Prostate gland (tissue), 2 donors: ENCODE measurements around the gene USP25. TPM values are rescaled to one million over a fixed set of nuclear protein-coding genes. Genes with fewer than 3 reads are reported as not detected.

Experiments used
- DNase-seq: peaks from one replicate; pipeline ENCODE4 v3.0.0-alpha.2; 2019; ENCODE audit warnings: low spot score
- H3K27ac ChIP-seq, 2 donors: fragments of 200-600 bp; sonication (generic); 2 replicates each; pipeline ENCODE4 v1.5.1; 2017 to 2019
- H3K27me3 ChIP-seq: fragments of 200-600 bp; sonication (generic); replicated peaks from 2 replicates; pipeline ENCODE4 v1.5.1; 2019; ENCODE audit not compliant: insufficient read depth
- H3K36me3 ChIP-seq, 2 donors: fragments of 200-600 bp; sonication (generic); 1 replicate in 1 of 2; 2 replicates in 1 of 2; pipeline versions ENCODE4 v1.5.1 to v1.8.1; 2017 to 2019
- H3K4me1 ChIP-seq: fragments of 200-600 bp; sonication (generic); replicated peaks from 2 replicates; pipeline ENCODE4 v1.5.1; 2019
- H3K4me3 ChIP-seq, 2 donors: fragments of 200-600 bp; sonication (generic); 2 replicates each; pipeline ENCODE4 v1.5.1; 2017 to 2019
- H3K9me3 ChIP-seq: fragments of 200-600 bp; sonication (generic); 2 replicates; pipeline ENCODE4 v1.5.1; 2017
- POLR2A ChIP-seq: fragments of 450-650 bp; IDR thresholded peaks from one replicate; pipeline ENCODE4 v1.6.1; 2016; ENCODE audit warnings: antibody characterized with exemption, mild to moderate bottlenecking
- POLR2AphosphoS5 ChIP-seq: sonication (generic); formaldehyde crosslinking; IDR thresholded peaks from one replicate; pipeline ENCODE4 v1.6.1; 2017; ENCODE audit warnings: antibody characterized with exemption
- WGBS: methylation state at CpG from one replicate; pipeline ENCODE4 v1.1.5; 2018; 5-methylcytosine and 5-hydroxymethylcytosine counted together
- intact Hi-C: fragments of 100-400 bp; cut with DNase I; formaldehyde crosslinking; loops from one replicate; pipeline ENCODE4 v1.14.2; 2022
- total RNA-seq, 2 donors: library from RNA; depleted of rRNA; stranded (reverse); fragments of >200 nt; gene quantifications; one replicate each; pipeline ENCODE4 v1.1.0, GENCODE V29; 2016
- TF ChIP-seq, protein P1 (sequence below), 4 experiments: fragments of 200-600 bp in 2 of 4; fragments of 450-650 bp in 2 of 4; sonication (generic) in 2 of 4; IDR thresholded peaks; 1 replicate in 3 of 4; 2 replicates in 1 of 4; pipeline ENCODE4 v1.5.1; 2016 to 2019; ENCODE audit warnings: antibody characterized with exemption in 4 of 4, mild to moderate bottlenecking in 2 of 4, moderate library complexity in 2 of 4

USP25 gene
- total RNA-seq, 2 donors from 2014 or later: 30.4 to 49.3 TPM

DNA sequence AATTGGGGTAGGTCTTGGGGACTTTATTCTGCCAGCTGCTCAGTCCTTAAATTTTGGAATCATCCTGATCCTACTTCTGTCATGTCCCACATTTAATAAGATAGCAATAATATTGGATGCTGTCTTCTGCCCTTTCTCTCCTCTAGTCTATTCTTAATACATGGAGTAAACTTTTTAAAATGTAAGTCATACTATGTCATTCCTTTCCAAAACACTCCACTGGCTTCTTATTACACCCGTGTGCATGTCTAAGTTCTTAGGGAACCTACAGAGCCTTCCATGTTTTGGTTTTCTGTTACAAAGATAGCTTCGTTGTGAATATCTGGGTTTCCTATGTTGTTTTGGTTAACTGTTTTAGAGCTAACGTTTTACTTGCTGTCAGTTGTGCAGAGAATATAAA is 35.1 kb downstream of the USP25 start:
- H3K4me1 ChIP-seq: no peaks in the 10 kb centered on the region
- intact Hi-C loops: no loop called here

DNA sequence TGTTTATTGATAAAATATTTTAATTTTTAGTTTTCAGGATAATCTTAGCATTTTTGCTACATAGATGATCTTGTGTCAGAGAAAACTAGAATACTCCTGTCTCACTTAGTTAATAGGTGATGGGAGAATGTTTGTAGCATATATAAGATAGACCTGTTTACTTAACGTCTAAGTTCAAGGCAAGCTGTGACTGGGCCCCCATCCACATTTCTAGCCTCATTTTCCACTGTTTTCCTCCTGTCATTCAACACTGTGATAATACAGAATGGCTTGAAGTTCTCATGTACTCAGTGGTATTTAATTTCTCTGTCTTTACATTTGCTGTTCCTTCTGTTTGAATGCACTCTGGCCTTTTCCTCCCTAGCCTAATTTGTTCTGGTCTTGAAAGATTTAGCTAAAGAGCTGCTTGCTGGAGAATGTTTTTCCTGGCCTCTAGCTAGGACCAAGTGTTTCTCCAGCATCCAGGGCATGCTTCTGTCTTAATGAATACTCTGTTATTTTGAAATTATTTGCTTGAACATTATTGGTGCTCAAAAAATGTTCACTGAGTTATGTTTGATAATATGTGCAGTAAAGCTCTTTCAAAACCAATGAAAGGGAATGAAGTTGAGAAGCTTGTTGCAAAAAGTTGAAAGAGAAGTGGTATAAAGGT is 37.3 kb downstream of the USP25 start:
- H3K9me3 ChIP-seq: no peaks in the 10 kb centered on the region
- TF ChIP-seq POLR2AphosphoS5 (no peak), POLR2A (no peak)
- TF ChIP-seq, protein P1, sequence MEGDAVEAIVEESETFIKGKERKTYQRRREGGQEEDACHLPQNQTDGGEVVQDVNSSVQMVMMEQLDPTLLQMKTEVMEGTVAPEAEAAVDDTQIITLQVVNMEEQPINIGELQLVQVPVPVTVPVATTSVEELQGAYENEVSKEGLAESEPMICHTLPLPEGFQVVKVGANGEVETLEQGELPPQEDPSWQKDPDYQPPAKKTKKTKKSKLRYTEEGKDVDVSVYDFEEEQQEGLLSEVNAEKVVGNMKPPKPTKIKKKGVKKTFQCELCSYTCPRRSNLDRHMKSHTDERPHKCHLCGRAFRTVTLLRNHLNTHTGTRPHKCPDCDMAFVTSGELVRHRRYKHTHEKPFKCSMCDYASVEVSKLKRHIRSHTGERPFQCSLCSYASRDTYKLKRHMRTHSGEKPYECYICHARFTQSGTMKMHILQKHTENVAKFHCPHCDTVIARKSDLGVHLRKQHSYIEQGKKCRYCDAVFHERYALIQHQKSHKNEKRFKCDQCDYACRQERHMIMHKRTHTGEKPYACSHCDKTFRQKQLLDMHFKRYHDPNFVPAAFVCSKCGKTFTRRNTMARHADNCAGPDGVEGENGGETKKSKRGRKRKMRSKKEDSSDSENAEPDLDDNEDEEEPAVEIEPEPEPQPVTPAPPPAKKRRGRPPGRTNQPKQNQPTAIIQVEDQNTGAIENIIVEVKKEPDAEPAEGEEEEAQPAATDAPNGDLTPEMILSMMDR (IDR thresholded peaks at IDR 0.05): no peak
- no peak overlapping the region for H3K4me3 ChIP-seq
- intact Hi-C loops: no loop called here
- no peaks in the 10 kb centered on the region for H3K36me3 ChIP-seq
- 59% methylated on average over 1 of the region's 1 CpG for WGBS
- DNase-seq: no peak
- H3K4me1 ChIP-seq: no peaks in the 10 kb centered on the region
- no peak overlapping the region for H3K27ac ChIP-seq
- H3K27me3 ChIP-seq: no peaks in the 10 kb centered on the region

More for the DNA sequence above, 35.1 kb downstream of the USP25 start:
- no peak for DNase-seq
- TF ChIP-seq, protein P1 (IDR thresholded peaks at IDR 0.05): no peak
- no peak for TF ChIP-seq POLR2AphosphoS5
- no peak for TF ChIP-seq POLR2A
- 61% methylated on average over 3 of the region's 3 CpGs for WGBS
- Histone ChIP-seq H3K9me3 (no peaks in the 10 kb centered on the region), H3K4me3 (no peak overlapping the region), H3K36me3 (no peaks in the 10 kb centered on the region), H3K27me3 (no peaks in the 10 kb centered on the region), H3K27ac (no peak overlapping the region)

DNA sequence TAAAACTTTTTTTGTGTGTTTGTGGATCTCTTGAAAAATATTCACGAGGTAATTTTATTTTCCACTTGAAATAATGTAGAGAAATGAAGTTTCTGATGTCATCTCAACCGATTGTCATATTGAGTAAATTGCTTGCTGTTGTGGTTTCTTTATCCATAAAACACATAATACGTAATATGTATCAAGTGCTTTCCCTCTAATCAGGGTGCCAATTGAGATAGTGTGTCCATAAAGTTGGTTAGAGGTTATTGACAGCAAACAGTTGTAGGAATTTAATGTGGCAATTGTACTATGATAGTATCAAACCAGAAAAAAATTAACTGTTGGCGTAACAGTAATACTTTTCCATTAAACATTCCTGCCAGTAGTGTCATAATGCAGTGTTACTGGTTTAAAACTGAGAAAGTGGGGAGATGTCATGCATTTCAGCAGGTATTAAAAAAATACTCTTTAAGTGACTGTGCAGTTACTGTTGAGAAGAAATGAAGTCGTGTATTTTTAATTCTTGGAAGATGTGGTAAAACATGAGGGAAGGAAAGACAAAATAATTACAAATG is 38.3 kb downstream of the USP25 start:
- Histone ChIP-seq H3K4me1 (no peaks in the 10 kb centered on the region), H3K27me3 (no peaks in the 10 kb centered on the region), H3K27ac (no peak overlapping the region), H3K36me3 (no peaks in the 10 kb centered on the region), H3K9me3 (no peaks in the 10 kb centered on the region), H3K4me3 (no peak overlapping the region)
- intact Hi-C loops: no loop called here
- TF ChIP-seq, protein P1 (IDR thresholded peaks at IDR 0.05): no peak
- TF ChIP-seq POLR2A: no peak
- no peak for TF ChIP-seq POLR2AphosphoS5
- no peak for DNase-seq
- WGBS: 80% methylated on average over 5 of the region's 5 CpGs

DNA sequence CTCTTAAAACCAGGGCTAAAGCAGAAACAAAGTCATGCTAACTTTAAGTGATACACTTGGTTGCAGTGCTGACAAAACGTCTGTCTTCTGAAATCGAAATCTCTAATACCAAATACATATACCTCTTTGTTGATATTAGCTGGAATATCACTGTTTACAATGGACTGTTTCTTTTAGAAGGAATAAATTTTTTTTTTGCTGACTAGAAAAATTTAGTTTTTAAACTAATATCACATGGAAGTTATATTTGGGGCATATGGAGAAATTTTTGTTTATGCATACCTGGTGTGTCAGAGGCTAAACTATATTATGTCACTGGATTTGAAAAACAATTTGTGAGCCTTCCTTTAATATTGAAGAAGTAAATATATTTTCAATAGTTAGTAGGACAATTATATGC is 39.1 kb downstream of the USP25 start:
- Histone ChIP-seq H3K4me3 (no peak overlapping the region), H3K27me3 (no peaks in the 10 kb centered on the region), H3K4me1 (no peaks in the 10 kb centered on the region), H3K9me3 (no peaks in the 10 kb centered on the region), H3K36me3 (no peaks in the 10 kb centered on the region), H3K27ac (no peak overlapping the region)
- no peak for DNase-seq
- intact Hi-C loops: no loop called here
- WGBS: 90% methylated on average over 2 of the region's 2 CpGs
- TF ChIP-seq POLR2A: no peak
- TF ChIP-seq, protein P1 (IDR thresholded peaks at IDR 0.05): no peak
- TF ChIP-seq POLR2AphosphoS5: no peak

DNA sequence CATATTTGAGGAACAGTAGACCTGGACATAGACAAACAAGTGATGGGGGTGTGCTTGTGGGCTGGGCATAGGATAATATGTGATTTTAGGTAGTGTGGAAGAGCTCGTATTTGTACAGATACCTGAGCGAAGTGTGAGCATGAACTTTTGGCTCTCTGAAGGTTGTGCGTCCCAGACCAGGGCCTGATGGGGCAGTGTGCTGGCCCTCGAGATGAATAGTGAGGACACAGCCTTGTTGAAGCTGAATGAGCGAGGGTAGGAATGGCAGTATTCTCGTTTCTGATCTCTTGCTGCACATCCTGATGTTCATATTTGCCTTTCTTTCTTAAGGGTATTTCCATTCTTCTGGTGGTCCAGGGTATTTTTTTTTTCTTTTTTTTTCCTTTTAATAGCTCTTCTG is 41.5 kb downstream of the USP25 start:
- no peaks in the 10 kb centered on the region for H3K27me3 ChIP-seq
- WGBS: 96% methylated on average over 6 of the region's 6 CpGs
- H3K9me3 ChIP-seq: no peaks in the 10 kb centered on the region
- intact Hi-C loops: no loop called here
- TF ChIP-seq POLR2A: no peak
- TF ChIP-seq, protein P1 (IDR thresholded peaks at IDR 0.05): no peak
- no peak for TF ChIP-seq POLR2AphosphoS5
- DNase-seq: no peak
- H3K4me3 ChIP-seq: no peak overlapping the region
- no peaks in the 10 kb centered on the region for H3K4me1 ChIP-seq
- no peaks in the 10 kb centered on the region for H3K36me3 ChIP-seq
- H3K27ac ChIP-seq: no peak overlapping the region
